ENCODE results near the gene GYG1. TPM values are rescaled to one million over a fixed set of nuclear protein-coding genes. Genes with fewer than 3 reads are reported as not detected.

The GYG1 gene
- polyA plus RNA-seq, 1 donor from 2014 or later, result 2.4 TPM

- Histone ChIP-seq H3K4me3 (ENCODE audit: low read length) (no peak overlapping the region), H3K27ac (ENCODE audit: low read length) (no peak overlapping the region), H4K20me1 (ENCODE audit: insufficient read depth) (no peaks in the 10 kb centered on the region), H3F3A (ENCODE audit: insufficient read depth, low read length, poor library complexity, severe bottlenecking) (no peaks in the 10 kb centered on the region), H3K27me3 (ENCODE audit: insufficient read depth, low read depth, low read length) (no peaks in the 10 kb centered on the region), H3K36me3 (ENCODE audit: insufficient read depth, low read length) (peaks cover 34% of the 10 kb centered on the region), H3K79me2 (replicated peaks; ENCODE audit: insufficient read depth, low read length) (no peaks in the 10 kb centered on the region), H3K9ac (ENCODE audit: low read length) (no peak overlapping the region), H3K9me3 (ENCODE audit: low read length) (no peaks in the 10 kb centered on the region), H2AFZ (ENCODE audit: low read depth, low read length) (no peak overlapping the region), H3K4me2 (ENCODE audit: low read length) (no peak overlapping the region), H3K9me2 (ENCODE audit: insufficient read depth, low read length) (no peaks in the 10 kb centered on the region)
- TF ChIP-seq EZH2 (IDR thresholded peaks at IDR 0.05; ENCODE audit: borderline replicate concordance, insufficient read depth, low read length, poor library complexity, severe bottlenecking) (no peak), REST (IDR thresholded peaks at IDR 0.05; ENCODE audit: borderline replicate concordance) (no peak), EP300 (conservative IDR thresholded peaks at IDR 0.05; ENCODE audit: poor library complexity, severe bottlenecking) (no peak), RAD21 (conservative IDR thresholded peaks at IDR 0.05) (no peak), TAF1 (IDR thresholded peaks at IDR 0.05; ENCODE audit: low read depth) (no peak), SMC3 (conservative IDR thresholded peaks at IDR 0.05; ENCODE audit: poor library complexity) (no peak), CTCF (IDR thresholded peaks at IDR 0.05; ENCODE audit: poor library complexity, severe bottlenecking) (no peak), MXI1 (conservative IDR thresholded peaks at IDR 0.05; ENCODE audit: poor library complexity, severe bottlenecking) (no peak), POLR2AphosphoS5 (IDR thresholded peaks at IDR 0.05) (no peak)
Measured at GRCh38 chr3:149055575-149055974, 64.2 kb downstream of the GYG1 start.

GRCh38 chr3:149058198-149058597 is 66.9 kb downstream of the GYG1 start:
- H3K36me3 ChIP-seq (ENCODE audit: insufficient read depth, low read length), result peaks cover 32% of the 10 kb centered on the region

More at GRCh38 chr3:149058198-149058597, 66.9 kb downstream of the GYG1 start:
- Histone ChIP-seq H2AFZ (ENCODE audit: low read depth, low read length) (no peak overlapping the region), H3K79me2 (replicated peaks; ENCODE audit: insufficient read depth, low read length) (no peaks in the 10 kb centered on the region), H3K9me2 (ENCODE audit: insufficient read depth, low read length) (no peaks in the 10 kb centered on the region), H3K4me2 (ENCODE audit: low read length) (no peak overlapping the region), H3K27me3 (ENCODE audit: insufficient read depth, low read depth, low read length) (no peaks in the 10 kb centered on the region), H3F3A (ENCODE audit: insufficient read depth, low read length, poor library complexity, severe bottlenecking) (no peaks in the 10 kb centered on the region), H3K27ac (ENCODE audit: low read length) (no peak overlapping the region), H3K9ac (ENCODE audit: low read length) (no peak overlapping the region), H3K9me3 (ENCODE audit: low read length) (no peaks in the 10 kb centered on the region), H3K4me3 (ENCODE audit: low read length) (no peak overlapping the region), H4K20me1 (ENCODE audit: insufficient read depth) (no peaks in the 10 kb centered on the region)
- TF ChIP-seq TAF1 (IDR thresholded peaks at IDR 0.05; ENCODE audit: low read depth) (no peak), EZH2 (IDR thresholded peaks at IDR 0.05; ENCODE audit: borderline replicate concordance, insufficient read depth, low read length, poor library complexity, severe bottlenecking) (no peak), POLR2AphosphoS5 (IDR thresholded peaks at IDR 0.05) (no peak), REST (IDR thresholded peaks at IDR 0.05; ENCODE audit: borderline replicate concordance) (no peak), SMC3 (conservative IDR thresholded peaks at IDR 0.05; ENCODE audit: poor library complexity) (no peak), RAD21 (conservative IDR thresholded peaks at IDR 0.05) (no peak), EP300 (conservative IDR thresholded peaks at IDR 0.05; ENCODE audit: poor library complexity, severe bottlenecking) (no peak), CTCF (IDR thresholded peaks at IDR 0.05; ENCODE audit: poor library complexity, severe bottlenecking) (no peak), MXI1 (conservative IDR thresholded peaks at IDR 0.05; ENCODE audit: poor library complexity, severe bottlenecking) (no peak)

All from neural cell (in vitro differentiated cells).